GM18951 (cell line): ENCODE results near the gene GMCL2.

Experiments
- POLR2A ChIP-seq: IDR thresholded peaks from 4 replicates; pipeline ENCODE4 v1.6.1; 2011; ENCODE audit warnings: mild to moderate bottlenecking; ENCODE audit not compliant: insufficient read length, insufficient read depth; ENCODE audit errors: extremely low read depth
- in situ Hi-C: fragments of 300-500 bp; cut with MboI; formaldehyde crosslinking; loops from one replicate; pipeline ENCODE4 v1.12.0; 2022; ENCODE audit warnings: low sequenced_read_pairs, mixed read lengths, inconsistent platforms; ENCODE audit not compliant: unreplicated experiment

Gene GMCL2

GRCh38 chr5:178228609-178229008 is 41.4 kb upstream of the GMCL2 start:
- no peak for TF ChIP-seq POLR2A
- in situ Hi-C loops = no loop called here

GRCh38 chr5:178227929-178228328 is 40.8 kb upstream of the GMCL2 start:
- in situ Hi-C loops = no loop called here
- TF ChIP-seq POLR2A = no peak

- in situ Hi-C loops = no loop called here
- no peak for TF ChIP-seq POLR2A
Measured at GRCh38 chr5:178227138-178227659, 40.0 kb upstream of the GMCL2 start.

- no peak for TF ChIP-seq POLR2A
- in situ Hi-C loops = no loop called here
Measured at GRCh38 chr5:178225174-178225573, 38.0 kb upstream of the GMCL2 start.

GRCh38 chr5:178224403-178224802 is 37.2 kb upstream of the GMCL2 start:
- no peak for TF ChIP-seq POLR2A
- in situ Hi-C loops = no loop called here

GRCh38 chr5:178223828-178224335 is 36.7 kb upstream of the GMCL2 start:
- TF ChIP-seq POLR2A = no peak
- in situ Hi-C loops = no loop called here

GRCh38 chr5:178223196-178223773 is 36.1 kb upstream of the GMCL2 start:
- TF ChIP-seq POLR2A = no peak
- in situ Hi-C loops = no loop called here

GRCh38 chr5:178222292-178222691 is 35.1 kb upstream of the GMCL2 start:
- in situ Hi-C loops = no loop called here
- TF ChIP-seq POLR2A = no peak

- TF ChIP-seq POLR2A = no peak
- in situ Hi-C loops = no loop called here
Measured at GRCh38 chr5:178221853-178222252, 34.7 kb upstream of the GMCL2 start.

- TF ChIP-seq POLR2A = no peak
- in situ Hi-C loops = no loop called here
Measured at GRCh38 chr5:178221282-178221681, 34.1 kb upstream of the GMCL2 start.

GRCh38 chr5:178218827-178219226 is 31.7 kb upstream of the GMCL2 start:
- no peak for TF ChIP-seq POLR2A
- in situ Hi-C loops = no loop called here

GRCh38 chr5:178218237-178218776 is 31.1 kb upstream of the GMCL2 start:
- in situ Hi-C loops = no loop called here
- TF ChIP-seq POLR2A = no peak

GRCh38 chr5:178216779-178217178 is 29.6 kb upstream of the GMCL2 start:
- TF ChIP-seq POLR2A = no peak
- in situ Hi-C loops = no loop called here

GRCh38 chr5:178216088-178216534 is 28.9 kb upstream of the GMCL2 start:
- in situ Hi-C loops = no loop called here

GRCh38 chr5:178215280-178216002 is 28.3 kb upstream of the GMCL2 start:
- in situ Hi-C loops = no loop called here
- TF ChIP-seq POLR2A = peak; percentile 30

More at GRCh38 chr5:178216088-178216534, 28.9 kb upstream of the GMCL2 start:
- no peak for TF ChIP-seq POLR2A
